Measurements from ENCODE around the gene PDK1.
"Not testable (repeated sequence)": the region's sequence is repeated elsewhere in the genome, so short reads cannot be mapped to it uniquely, and the experiment has no call there.

PDK1 gene

GRCh38 chr2:172555522-172556283 lies at the start of gene PDK1:
Gene PDK1, plus strand, starts transcription at chr2:172556090. Its CDS starts 61 bp downstream, at chr2:172556151.
- peak; percentile 90 to 92 for ATAC-seq

GRCh38 chr2:172507199-172507598 lies 48.7 kb upstream of the PDK1 start:
- no peak for ATAC-seq

GRCh38 chr2:172510088-172510487 lies 45.8 kb upstream of the PDK1 start:
- no peak for ATAC-seq

GRCh38 chr2:172510548-172510947 lies 45.3 kb upstream of the PDK1 start:
- ATAC-seq: no peak

GRCh38 chr2:172512810-172513523 lies 42.9 kb upstream of the PDK1 start:
- ATAC-seq: no peak

- no peak for ATAC-seq
Observed at GRCh38 chr2:172513524-172513900, 42.4 kb upstream of the PDK1 start.

GRCh38 chr2:172513935-172514586 lies 41.8 kb upstream of the PDK1 start:
- no peak for ATAC-seq

GRCh38 chr2:172516299-172516698 lies 39.6 kb upstream of the PDK1 start:
- ATAC-seq: no peak

GRCh38 chr2:172518995-172519394 lies 36.9 kb upstream of the PDK1 start:
- ATAC-seq: no peak

GRCh38 chr2:172525601-172526000 lies 30.3 kb upstream of the PDK1 start:
- ATAC-seq: no peak

GRCh38 chr2:172531309-172531708 lies 24.6 kb upstream of the PDK1 start:
- no peak for ATAC-seq

- ATAC-seq: not testable (repeated sequence)
Observed at GRCh38 chr2:172532461-172532860, 23.4 kb upstream of the PDK1 start.

- no peak for ATAC-seq
Observed at GRCh38 chr2:172533687-172534086, 22.2 kb upstream of the PDK1 start.

GRCh38 chr2:172535119-172535518 lies 20.8 kb upstream of the PDK1 start:
- no peak for ATAC-seq

- not testable (repeated sequence) for ATAC-seq
Observed at GRCh38 chr2:172537851-172538250, 18.0 kb upstream of the PDK1 start.

- no peak for ATAC-seq
Observed at GRCh38 chr2:172539767-172540166, 16.1 kb upstream of the PDK1 start.

GRCh38 chr2:172540421-172540820 lies 15.5 kb upstream of the PDK1 start:
- no peak for ATAC-seq

- no peak for ATAC-seq
Observed at GRCh38 chr2:172545408-172546075, 10.3 kb upstream of the PDK1 start.

GRCh38 chr2:172549131-172549530 lies 6.8 kb upstream of the PDK1 start:
- no peak for ATAC-seq

GRCh38 chr2:172549802-172550201 lies 6.1 kb upstream of the PDK1 start:
- not testable (repeated sequence) for ATAC-seq

GRCh38 chr2:172550419-172550818 lies 5.5 kb upstream of the PDK1 start:
- no peak for ATAC-seq

GRCh38 chr2:172551271-172551670 lies 4.6 kb upstream of the PDK1 start:
- no peak for ATAC-seq

Data from activated CD4-positive, CD25-positive, alpha-beta regulatory T cell treated with anti-CD3 and anti-CD28 coated beads, Interleukin-2, amount 50 U/mL, for 24 hours (primary cell).